HEK293 (cell line): Measurements from ENCODE around the gene ARHGEF40.

ENCODE experiments used
- CTCF ChIA-PET: fragments of 350-600 bp; formaldehyde crosslinking; extraction: SDS; loops from one replicate; lab custom pipeline; 2021; ENCODE audit warnings: antibody characterized with exemption; lab: Yijun Ruan, JAX
- POLR2A ChIA-PET: fragments of 300-600 bp; formaldehyde crosslinking; extraction: SDS; loops from one replicate; lab custom pipeline; 2020; ENCODE audit warnings: antibody characterized with exemption, inconsistent platforms; lab: Yijun Ruan, JAX
- H3K27ac ChIP-seq: fragments of 200-500 bp; sonication (Bioruptor generic); 2 replicates; pipeline ENCODE4 v1.5.1; 2014; ENCODE audit warnings: low read depth, low read length, control low read depth, inconsistent platforms; ENCODE audit errors: extremely low read depth
- H3K36me3 ChIP-seq, 2 experiments: fragments of 200-500 bp in 1 of 2; sonication (Bioruptor generic) in 1 of 2; 1 replicate in 1 of 2; 2 replicates in 1 of 2; pipeline ENCODE4 v1.5.1; 2014 to 2017; ENCODE audit warnings: inconsistent platforms in 2 of 2, low read length in 2 of 2; ENCODE audit not compliant: control insufficient read depth in 2 of 2, insufficient read depth in 1 of 2
- H3K4me1 ChIP-seq: fragments of 200-500 bp; sonication (Bioruptor generic); 2 replicates; pipeline ENCODE4 v1.5.1; 2014; ENCODE audit warnings: mild to moderate bottlenecking, low read length, inconsistent platforms; ENCODE audit not compliant: control insufficient read depth, insufficient read depth
- H3K4me3 ChIP-seq: 2 replicates; pipeline ENCODE4 v1.5.1; 2011; ENCODE audit warnings: low read depth, mild to moderate bottlenecking, control low read depth, low read length, moderate library complexity
- H3K9me3 ChIP-seq: fragments of 200-500 bp; sonication (Bioruptor generic); 2 replicates; pipeline ENCODE4 v1.5.1; 2014; ENCODE audit warnings: low read depth, low read length, inconsistent platforms; ENCODE audit not compliant: control insufficient read depth, insufficient read depth
- BCL11B ChIP-seq: fragments of 450-650 bp; formaldehyde crosslinking; IDR thresholded peaks from 2 replicates; pipeline ENCODE4 v1.5.1; 2016; ENCODE audit warnings: low read depth, missing biosample characterization, missing genetic modification characterization
- HOXA7 ChIP-seq: sonication (generic); formaldehyde crosslinking; IDR thresholded peaks from 2 replicates; pipeline ENCODE4 v1.8.1; 2022; ENCODE audit warnings: missing genetic modification reagents, borderline replicate concordance
- HOXC10 ChIP-seq: sonication (generic); formaldehyde crosslinking; IDR thresholded peaks from 2 replicates; pipeline ENCODE4 v1.8.1; 2023; ENCODE audit warnings: mild to moderate bottlenecking, missing genetic modification reagents
- KLF8 ChIP-seq: fragments of 450-650 bp; formaldehyde crosslinking; IDR thresholded peaks from 2 replicates; pipeline ENCODE4 v1.5.1; 2016; ENCODE audit warnings: missing biosample characterization, missing genetic modification characterization
- ZFP41 ChIP-seq: fragments of 450-650 bp; formaldehyde crosslinking; IDR thresholded peaks from 2 replicates; pipeline ENCODE4 v1.5.1; 2016; ENCODE audit warnings: missing biosample characterization, missing genetic modification characterization, borderline replicate concordance
- ZNF112 ChIP-seq: fragments of 450-650 bp; formaldehyde crosslinking; IDR thresholded peaks from 2 replicates; pipeline ENCODE4 v1.5.0; 2017; ENCODE audit warnings: missing biosample characterization, missing genetic modification characterization
- ZNF132 ChIP-seq: fragments of 450-650 bp; formaldehyde crosslinking; IDR thresholded peaks from 2 replicates; pipeline ENCODE4 v1.5.1; 2017; ENCODE audit warnings: missing biosample characterization, missing genetic modification characterization, borderline replicate concordance
- ZNF157 ChIP-seq: fragments of 450-650 bp; formaldehyde crosslinking; IDR thresholded peaks from 2 replicates; pipeline ENCODE4 v1.5.1; 2016; ENCODE audit warnings: missing biosample characterization, missing genetic modification characterization
- ZNF169 ChIP-seq: fragments of 450-650 bp; formaldehyde crosslinking; IDR thresholded peaks from 2 replicates; pipeline ENCODE4 v1.5.1; 2016; ENCODE audit warnings: missing biosample characterization, missing genetic modification characterization
- ZNF211 ChIP-seq: fragments of 450-650 bp; formaldehyde crosslinking; IDR thresholded peaks from 2 replicates; pipeline ENCODE4 v1.5.1; 2016; ENCODE audit warnings: low read depth, missing biosample characterization, missing genetic modification characterization
- ZNF221 ChIP-seq: fragments of 450-650 bp; formaldehyde crosslinking; IDR thresholded peaks from 2 replicates; pipeline ENCODE4 v1.5.1; 2017; ENCODE audit warnings: missing biosample characterization, missing genetic modification characterization, borderline replicate concordance
- ZNF292 ChIP-seq: fragments of 450-650 bp; formaldehyde crosslinking; IDR thresholded peaks from 2 replicates; pipeline ENCODE4 v1.5.1; 2016; ENCODE audit warnings: low read depth, missing biosample characterization, missing genetic modification characterization, borderline replicate concordance
- ZNF501 ChIP-seq: fragments of 450-650 bp; formaldehyde crosslinking; IDR thresholded peaks from 2 replicates; pipeline ENCODE4 v1.5.1; 2016; ENCODE audit warnings: missing biosample characterization, missing genetic modification characterization
- ZNF585B ChIP-seq: fragments of 450-650 bp; formaldehyde crosslinking; IDR thresholded peaks from 2 replicates; pipeline ENCODE4 v1.5.1; 2016; ENCODE audit warnings: missing biosample characterization, missing genetic modification characterization
- ZNF701 ChIP-seq: fragments of 450-650 bp; formaldehyde crosslinking; IDR thresholded peaks from 2 replicates; pipeline ENCODE4 v1.5.1; 2016; ENCODE audit warnings: missing biosample characterization, missing genetic modification characterization
- ZNF76 ChIP-seq: fragments of 450-650 bp; formaldehyde crosslinking; IDR thresholded peaks from 2 replicates; pipeline ENCODE4; 2016; ENCODE audit warnings: low read depth, missing biosample characterization, missing genetic modification characterization, borderline replicate concordance
- ZNF843 ChIP-seq: fragments of 450-650 bp; formaldehyde crosslinking; IDR thresholded peaks from 2 replicates; pipeline ENCODE4 v1.5.1; 2016; ENCODE audit warnings: missing biosample characterization, missing genetic modification characterization
- ZSCAN30 ChIP-seq: fragments of 450-650 bp; IDR thresholded peaks from 2 replicates; pipeline ENCODE4 v1.5.1; 2018; ENCODE audit warnings: missing biosample characterization, mild to moderate bottlenecking, missing genetic modification characterization, moderate library complexity
- TF ChIP-seq, protein P1 (sequence below): fragments of 450-650 bp; formaldehyde crosslinking; conservative IDR thresholded peaks from 2 replicates; pipeline ENCODE4 v1.5.1; 2016; ENCODE audit warnings: low read depth, missing biosample characterization, missing genetic modification characterization
- TF ChIP-seq, protein P2 (sequence below): fragments of 450-650 bp; formaldehyde crosslinking; IDR thresholded peaks from 2 replicates; pipeline ENCODE4 v1.5.1; 2016; ENCODE audit warnings: missing biosample characterization, missing genetic modification characterization
- TF ChIP-seq, protein P3 (sequence below): fragments of 450-650 bp; IDR thresholded peaks from 2 replicates; pipeline ENCODE4 v1.5.1; 2018; ENCODE audit warnings: missing biosample characterization, missing genetic modification characterization
- TF ChIP-seq, protein P4 (sequence below): fragments of 450-650 bp; formaldehyde crosslinking; IDR thresholded peaks from 2 replicates; pipeline ENCODE4 v1.5.1; 2017; ENCODE audit warnings: missing biosample characterization, missing genetic modification characterization

ARHGEF40 gene

DNA sequence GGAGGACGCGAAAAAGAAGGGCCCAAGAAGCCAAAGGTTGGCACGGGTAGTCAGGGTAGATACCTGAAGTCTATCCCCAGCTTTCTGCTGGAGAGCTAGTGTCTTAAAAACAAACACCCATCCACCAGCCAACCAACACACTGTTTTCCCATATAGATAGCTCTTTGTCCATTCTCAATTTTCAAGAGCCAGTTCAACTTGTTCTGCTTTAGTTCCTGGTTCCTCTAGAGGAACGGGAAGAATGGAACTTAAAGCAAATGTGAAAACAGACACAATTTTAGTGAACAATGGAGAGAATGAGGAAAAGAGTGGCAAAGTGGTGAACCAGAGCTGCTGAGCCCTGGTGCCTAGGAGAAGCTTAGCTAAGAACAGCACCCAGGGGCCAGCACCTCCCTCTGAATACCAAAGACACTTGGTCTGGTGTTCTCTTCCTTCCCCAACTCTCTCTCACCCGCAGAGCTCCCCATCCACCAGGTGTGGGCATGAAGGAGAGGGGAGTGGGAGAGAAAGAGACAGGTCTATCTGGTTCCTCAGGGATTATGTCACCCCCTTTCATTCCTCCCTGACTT lies 49.0 kb upstream of the ARHGEF40 start:
- no peak for TF ChIP-seq BCL11B (tag by site-specific recombination)
- no peak for TF ChIP-seq ZFP41 (tag by site-specific recombination)
- TF ChIP-seq ZNF76 (tag by site-specific recombination) = no peak
- no peak for TF ChIP-seq HOXC10 (CRISPR knock-in tag)
- TF ChIP-seq ZNF585B (tag by site-specific recombination) = no peak
- ChIA-PET POLR2A (interaction anchor here (1.2 kb wide), 1 partner anchor 22 kb away, joined by 3 read pairs; the partner anchor contains the start of gene SLC39A2), CTCF (interaction anchor here (0.6 to 3.0 kb wide), 5 partner anchors 11 to 71 kb away, joined by 3 to 18 read pairs (median 6); no protein-coding TSS in a partner anchor)
- H3K9me3 ChIP-seq = no peaks in the 10 kb centered on the region
- no peak overlapping the region for H3K27ac ChIP-seq
- H3K4me3 ChIP-seq = no peak overlapping the region
- H3K4me1 ChIP-seq = peaks cover 5% of the 10 kb centered on the region; the same call in 1 of the 2 replicates
- peaks cover 0 to 51% of the 10 kb centered on the region in 2 experiments; a peak in 2 of 3 replicates for H3K36me3 ChIP-seq

DNA sequence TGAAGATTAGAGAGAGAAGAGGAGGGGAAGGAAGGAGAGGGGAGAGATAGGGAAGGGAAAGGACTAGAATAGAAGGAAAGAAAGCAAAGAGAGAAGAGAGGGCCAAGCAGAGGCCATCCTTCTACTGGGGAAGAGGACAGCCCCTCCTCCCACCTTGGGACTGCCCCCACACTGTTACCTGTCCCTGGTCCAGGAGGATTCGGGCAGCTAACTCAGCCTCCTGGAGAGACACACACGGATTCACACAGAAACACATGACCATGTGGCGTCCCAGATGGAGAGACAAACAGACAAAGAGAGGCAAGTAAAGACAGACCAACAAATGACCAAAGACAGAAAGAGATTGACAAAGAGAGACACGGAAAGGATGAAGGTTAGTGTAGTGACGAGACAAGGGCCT lies 47.4 kb upstream of the ARHGEF40 start:
- Histone ChIP-seq H3K9me3 (no peaks in the 10 kb centered on the region), H3K4me3 (no peak overlapping the region), H3K4me1 (peaks cover 10% of the 10 kb centered on the region; the same call in 1 of the 2 replicates), H3K36me3 (peaks cover 0 to 43% of the 10 kb centered on the region in 2 experiments; a peak in 2 of 3 replicates), H3K27ac (no peak overlapping the region)
- TF ChIP-seq ZNF169 (tag by site-specific recombination) (no peak), ZNF112 (tag by site-specific recombination) (no peak)
- TF ChIP-seq, protein P1, sequence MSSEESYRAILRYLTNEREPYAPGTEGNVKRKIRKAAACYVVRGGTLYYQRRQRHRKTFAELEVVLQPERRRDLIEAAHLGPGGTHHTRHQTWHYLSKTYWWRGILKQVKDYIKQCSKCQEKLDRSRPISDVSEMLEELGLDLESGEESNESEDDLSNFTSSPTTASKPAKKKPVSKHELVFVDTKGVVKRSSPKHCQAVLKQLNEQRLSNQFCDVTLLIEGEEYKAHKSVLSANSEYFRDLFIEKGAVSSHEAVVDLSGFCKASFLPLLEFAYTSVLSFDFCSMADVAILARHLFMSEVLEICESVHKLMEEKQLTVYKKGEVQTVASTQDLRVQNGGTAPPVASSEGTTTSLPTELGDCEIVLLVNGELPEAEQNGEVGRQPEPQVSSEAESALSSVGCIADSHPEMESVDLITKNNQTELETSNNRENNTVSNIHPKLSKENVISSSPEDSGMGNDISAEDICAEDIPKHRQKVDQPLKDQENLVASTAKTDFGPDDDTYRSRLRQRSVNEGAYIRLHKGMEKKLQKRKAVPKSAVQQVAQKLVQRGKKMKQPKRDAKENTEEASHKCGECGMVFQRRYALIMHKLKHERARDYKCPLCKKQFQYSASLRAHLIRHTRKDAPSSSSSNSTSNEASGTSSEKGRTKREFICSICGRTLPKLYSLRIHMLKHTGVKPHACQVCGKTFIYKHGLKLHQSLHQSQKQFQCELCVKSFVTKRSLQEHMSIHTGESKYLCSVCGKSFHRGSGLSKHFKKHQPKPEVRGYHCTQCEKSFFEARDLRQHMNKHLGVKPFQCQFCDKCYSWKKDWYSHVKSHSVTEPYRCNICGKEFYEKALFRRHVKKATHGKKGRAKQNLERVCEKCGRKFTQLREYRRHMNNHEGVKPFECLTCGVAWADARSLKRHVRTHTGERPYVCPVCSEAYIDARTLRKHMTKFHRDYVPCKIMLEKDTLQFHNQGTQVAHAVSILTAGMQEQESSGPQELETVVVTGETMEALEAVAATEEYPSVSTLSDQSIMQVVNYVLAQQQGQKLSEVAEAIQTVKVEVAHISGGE (tag by site-specific recombination) = no peak
- TF ChIP-seq, protein P2, sequence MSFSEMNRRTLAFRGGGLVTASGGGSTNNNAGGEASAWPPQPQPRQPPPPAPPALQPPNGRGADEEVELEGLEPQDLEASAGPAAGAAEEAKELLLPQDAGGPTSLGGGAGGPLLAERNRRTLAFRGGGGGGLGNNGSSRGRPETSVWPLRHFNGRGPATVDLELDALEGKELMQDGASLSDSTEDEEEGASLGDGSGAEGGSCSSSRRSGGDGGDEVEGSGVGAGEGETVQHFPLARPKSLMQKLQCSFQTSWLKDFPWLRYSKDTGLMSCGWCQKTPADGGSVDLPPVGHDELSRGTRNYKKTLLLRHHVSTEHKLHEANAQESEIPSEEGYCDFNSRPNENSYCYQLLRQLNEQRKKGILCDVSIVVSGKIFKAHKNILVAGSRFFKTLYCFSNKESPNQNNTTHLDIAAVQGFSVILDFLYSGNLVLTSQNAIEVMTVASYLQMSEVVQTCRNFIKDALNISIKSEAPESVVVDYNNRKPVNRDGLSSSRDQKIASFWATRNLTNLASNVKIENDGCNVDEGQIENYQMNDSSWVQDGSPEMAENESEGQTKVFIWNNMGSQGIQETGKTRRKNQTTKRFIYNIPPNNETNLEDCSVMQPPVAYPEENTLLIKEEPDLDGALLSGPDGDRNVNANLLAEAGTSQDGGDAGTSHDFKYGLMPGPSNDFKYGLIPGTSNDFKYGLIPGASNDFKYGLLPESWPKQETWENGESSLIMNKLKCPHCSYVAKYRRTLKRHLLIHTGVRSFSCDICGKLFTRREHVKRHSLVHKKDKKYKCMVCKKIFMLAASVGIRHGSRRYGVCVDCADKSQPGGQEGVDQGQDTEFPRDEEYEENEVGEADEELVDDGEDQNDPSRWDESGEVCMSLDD = no peak
- ChIA-PET POLR2A (no interaction called here), CTCF (interaction anchor here (0.6 to 1.6 kb wide), 5 partner anchors 8 to 153 kb away, joined by 3 to 6 read pairs (median 4); no protein-coding TSS in a partner anchor)

DNA sequence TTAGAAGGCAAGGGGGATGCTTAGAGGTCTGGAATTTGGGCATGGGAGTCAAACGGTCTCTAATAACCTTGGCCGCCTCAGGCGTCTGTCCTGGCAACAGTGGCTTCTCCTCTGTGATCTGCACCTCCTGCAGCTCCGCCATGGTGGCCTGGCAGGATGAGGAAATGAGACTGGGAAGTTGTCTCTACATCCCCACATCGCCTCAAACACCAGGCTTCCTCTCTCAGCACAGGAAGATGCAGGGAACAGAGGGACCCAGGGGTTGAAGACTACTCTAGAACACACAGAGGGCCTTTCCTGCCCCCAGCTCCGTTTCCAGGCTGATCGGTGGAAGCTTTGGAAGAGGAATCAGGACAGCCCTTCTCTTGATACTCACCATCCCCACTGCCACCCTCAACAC lies 46.9 kb upstream of the ARHGEF40 start:
- POLR2A ChIA-PET = no interaction called here
- H3K4me1 ChIP-seq = peaks cover 10% of the 10 kb centered on the region; the same call in 1 of the 2 replicates
- TF ChIP-seq ZNF501 (tag by site-specific recombination) (no peak), ZNF211 (no peak), HOXA7 (CRISPR knock-in tag) (no peak), ZNF221 (tag by site-specific recombination) (no peak), ZNF132 (tag by site-specific recombination) (no peak), ZNF292 (tag by site-specific recombination) (no peak), ZNF843 (tag by site-specific recombination) (no peak), ZNF701 (tag by site-specific recombination) (no peak), ZNF157 (tag by site-specific recombination) (no peak), KLF8 (no peak), ZSCAN30 (tag by site-specific recombination) (no peak)
- TF ChIP-seq, protein P3, sequence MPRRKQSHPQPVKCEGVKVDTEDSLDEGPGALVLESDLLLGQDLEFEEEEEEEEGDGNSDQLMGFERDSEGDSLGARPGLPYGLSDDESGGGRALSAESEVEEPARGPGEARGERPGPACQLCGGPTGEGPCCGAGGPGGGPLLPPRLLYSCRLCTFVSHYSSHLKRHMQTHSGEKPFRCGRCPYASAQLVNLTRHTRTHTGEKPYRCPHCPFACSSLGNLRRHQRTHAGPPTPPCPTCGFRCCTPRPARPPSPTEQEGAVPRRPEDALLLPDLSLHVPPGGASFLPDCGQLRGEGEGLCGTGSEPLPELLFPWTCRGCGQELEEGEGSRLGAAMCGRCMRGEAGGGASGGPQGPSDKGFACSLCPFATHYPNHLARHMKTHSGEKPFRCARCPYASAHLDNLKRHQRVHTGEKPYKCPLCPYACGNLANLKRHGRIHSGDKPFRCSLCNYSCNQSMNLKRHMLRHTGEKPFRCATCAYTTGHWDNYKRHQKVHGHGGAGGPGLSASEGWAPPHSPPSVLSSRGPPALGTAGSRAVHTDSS (tag by site-specific recombination) = no peak
- TF ChIP-seq, protein P4, sequence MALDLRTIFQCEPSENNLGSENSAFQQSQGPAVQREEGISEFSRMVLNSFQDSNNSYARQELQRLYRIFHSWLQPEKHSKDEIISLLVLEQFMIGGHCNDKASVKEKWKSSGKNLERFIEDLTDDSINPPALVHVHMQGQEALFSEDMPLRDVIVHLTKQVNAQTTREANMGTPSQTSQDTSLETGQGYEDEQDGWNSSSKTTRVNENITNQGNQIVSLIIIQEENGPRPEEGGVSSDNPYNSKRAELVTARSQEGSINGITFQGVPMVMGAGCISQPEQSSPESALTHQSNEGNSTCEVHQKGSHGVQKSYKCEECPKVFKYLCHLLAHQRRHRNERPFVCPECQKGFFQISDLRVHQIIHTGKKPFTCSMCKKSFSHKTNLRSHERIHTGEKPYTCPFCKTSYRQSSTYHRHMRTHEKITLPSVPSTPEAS = no peak

More for the DNA sequence above, 46.9 kb upstream of the ARHGEF40 start:
- Histone ChIP-seq H3K4me3 (no peak overlapping the region), H3K9me3 (no peaks in the 10 kb centered on the region), H3K27ac (no peak overlapping the region), H3K36me3 (peaks cover 0 to 38% of the 10 kb centered on the region in 2 experiments; a peak in 2 of 3 replicates)
- CTCF ChIA-PET = interaction anchor here (0.6 to 1.7 kb wide), 8 partner anchors 9 to 154 kb away, joined by 3 to 6 read pairs (median 4); no protein-coding TSS in a partner anchor
